AG04449 (cell line): ENCODE measurements around the gene LRBA.

Experiments used
- CTCF ChIA-PET: fragments of 350-600 bp; formaldehyde crosslinking; extraction: SDS; loops from one replicate; lab custom pipeline; 2021; ENCODE audit warnings: antibody characterized with exemption; lab: Yijun Ruan, JAX
- POLR2A ChIA-PET: fragments of 400-600, 350-600 bp; formaldehyde crosslinking; extraction: SDS; loops from one replicate; lab custom pipeline; 2020; ENCODE audit warnings: antibody characterized with exemption, inconsistent platforms; lab: Yijun Ruan, JAX
- DNase-seq: peaks from one replicate; pipeline ENCODE4 v3.0.0-alpha.2; 2010; ENCODE audit warnings: low read depth, low spot score
- H3K4me3 ChIP-seq: 2 replicates; pipeline ENCODE4 v1.5.1; 2011; ENCODE audit warnings: low read depth, mild to moderate bottlenecking, control low read depth, low read length
- CTCF ChIP-seq: IDR thresholded peaks from one replicate; pipeline ENCODE4 v1.5.1; 2011; ENCODE audit warnings: mild to moderate bottlenecking, moderate library complexity, low read length, control low read depth, inconsistent platforms; ENCODE audit not compliant: insufficient read depth; ENCODE audit errors: missing control alignments

LRBA gene

GRCh38 chr4:150348079-150348478, 667.0 kb downstream of the LRBA start:
- no peak for TF ChIP-seq CTCF
- ChIA-PET CTCF (interaction anchor here (0.6 kb wide), 1 partner anchor 519 kb away, joined by 3 read pairs; no protein-coding TSS in a partner anchor), POLR2A (no interaction called here)
- peak; percentile 33 for DNase-seq
- H3K4me3 ChIP-seq, result no peak overlapping the region

- H3K4me3 ChIP-seq, result no peak overlapping the region
- no peak for TF ChIP-seq CTCF
- no peak for DNase-seq
- POLR2A ChIA-PET, result no interaction called here
- CTCF ChIA-PET, result no interaction called here
These were observed 669.8 kb downstream of the LRBA start for GRCh38 chr4:150345207-150345744.

- no peak for DNase-seq
- ChIA-PET POLR2A (no interaction called here), CTCF (interaction anchor here (0.6 kb wide), 1 partner anchor 364 kb away, joined by 4 read pairs; no protein-coding TSS in a partner anchor)
- H3K4me3 ChIP-seq, result no peak overlapping the region
- no peak for TF ChIP-seq CTCF
These were observed 671.3 kb downstream of the LRBA start for GRCh38 chr4:150343796-150344195.

GRCh38 chr4:150342945-150343344, 672.1 kb downstream of the LRBA start:
- DNase-seq, result no peak
- H3K4me3 ChIP-seq, result no peak overlapping the region
- CTCF ChIA-PET, result no interaction called here
- POLR2A ChIA-PET, result no interaction called here
- TF ChIP-seq CTCF, result no peak

GRCh38 chr4:150337734-150338133, 677.4 kb downstream of the LRBA start:
- ChIA-PET POLR2A (no interaction called here), CTCF (interaction anchor here (0.7 kb wide), 1 partner anchor 8 kb away, joined by 3 read pairs; no protein-coding TSS in a partner anchor)
- peak; percentile 50 for DNase-seq
- H3K4me3 ChIP-seq, result no peak overlapping the region
- no peak for TF ChIP-seq CTCF

- no peak for DNase-seq
- no peak overlapping the region for H3K4me3 ChIP-seq
- no peak for TF ChIP-seq CTCF
- POLR2A ChIA-PET, result no interaction called here
- CTCF ChIA-PET, result no interaction called here
These were observed 678.2 kb downstream of the LRBA start for GRCh38 chr4:150336676-150337412.
